ENCODE results near the gene PON1. TPM values are rescaled to one million over a fixed set of nuclear protein-coding genes. Genes with fewer than 3 reads are reported as not detected.

The PON1 gene
- total and polyA plus RNA-seq, 12 donors, result 0.54 to 103 (median 5.4) TPM; not detected in 2

DNA sequence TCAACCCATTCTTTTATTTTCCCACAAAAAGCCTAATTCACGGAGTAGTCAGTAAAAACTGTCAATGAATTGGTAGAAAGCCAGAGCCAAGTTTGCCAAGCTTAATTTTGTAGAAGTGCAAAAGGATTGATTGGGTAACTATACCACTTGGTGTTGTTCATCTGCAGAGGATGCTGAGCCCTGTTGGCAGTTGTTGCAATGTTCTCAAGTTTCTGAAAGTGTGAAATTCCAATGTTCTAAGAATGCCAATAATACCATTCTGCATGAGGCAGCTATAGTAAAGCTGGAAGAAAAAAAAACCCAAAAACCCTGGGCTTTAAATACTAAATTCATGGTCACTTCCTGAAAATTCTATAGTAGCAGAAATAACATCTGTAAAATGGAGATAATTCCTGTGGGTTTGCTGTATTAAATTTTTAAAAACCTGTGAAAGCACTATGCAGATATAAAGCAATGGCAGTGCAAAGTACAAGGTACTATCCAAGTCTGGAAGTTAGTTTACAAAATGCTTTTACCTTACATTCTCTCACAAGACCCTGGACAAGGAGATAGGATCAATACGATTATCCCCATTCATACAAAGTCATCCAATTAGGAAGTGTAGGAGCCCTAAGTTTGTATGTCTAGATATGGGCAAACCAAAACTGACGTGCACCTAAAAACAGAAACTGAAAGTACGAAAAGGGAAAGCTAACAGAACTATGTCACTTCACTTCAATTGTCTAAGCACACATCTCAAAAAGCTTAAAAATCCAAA is 6.0 kb upstream of the PON1 start:
- WGBS, 4 donors, result 17 to 22% (median 18%) methylated on average over 4 of the region's 4 CpGs
- Histone ChIP-seq H3K9me3 (replicated peaks in 1 of 3) (no peaks in the 10 kb centered on the region), H3K27ac (peak overlapping the region in 3 of 5 donors; percentile 19 to 67 (median 52)), H3K27me3 (no peaks in the 10 kb centered on the region), H3K4me3 (peak overlapping the region in 2 of 4 donors; percentile 24 to 54), H3K4me1 (replicated peaks in 1 of 2) (peaks cover 5 to 12% of the 10 kb centered on the region in 2 donors), H3K36me3 (replicated peaks in 1 of 2) (no peaks in the 10 kb centered on the region)
- intact Hi-C loops (cut with DNase I), result no loop called here
- TF ChIP-seq POLR2A (IDR thresholded peaks at IDR 0.05), result no peak
- no peak for DNase-seq

DNA sequence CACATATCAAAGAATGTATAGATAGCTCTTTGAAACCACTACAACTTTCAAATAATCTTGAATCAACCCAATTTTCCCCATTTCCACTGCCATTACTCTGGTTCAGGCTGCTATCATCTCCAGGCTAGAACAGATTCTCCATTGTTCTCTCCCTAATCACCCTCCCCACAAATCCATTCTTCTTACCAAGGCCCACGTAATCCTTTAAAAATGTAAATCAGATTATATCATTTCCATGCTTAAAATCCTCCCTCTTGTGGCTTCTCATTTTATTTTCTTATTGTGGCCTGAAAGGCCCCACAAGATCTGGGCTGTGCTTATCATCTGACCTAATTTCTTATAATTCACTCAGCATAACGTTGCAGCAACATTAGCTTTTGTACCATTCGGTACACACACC is 3.0 kb upstream of the PON1 start:
- no peaks in the 10 kb centered on the region for H3K36me3 ChIP-seq (replicated peaks in 1 of 2)
- no peak overlapping the region for H3K4me3 ChIP-seq
- WGBS, 4 donors, result 53 to 64% (median 57%) methylated on average over 3 of the region's 3 CpGs
- no peak for DNase-seq
- TF ChIP-seq POLR2A (IDR thresholded peaks at IDR 0.05) (no peak), CTCF (IDR thresholded peaks at IDR 0.05) (no peak)
- no peaks in the 10 kb centered on the region for H3K9me3 ChIP-seq (replicated peaks in 1 of 3)
- H3K27ac ChIP-seq, result no peak overlapping the region
- peaks cover 4 to 5% of the 10 kb centered on the region in 2 donors for H3K4me1 ChIP-seq (replicated peaks in 1 of 2)
- intact Hi-C loops (cut with DNase I), result no loop called here
- no peaks in the 10 kb centered on the region for H3K27me3 ChIP-seq

GRCh38 chr7:95323410-95324129 is 762 bp downstream of the PON1 start:
- 84 to 94% (median 88%) methylated on average over 6 to 9 of the region's 9 CpGs for WGBS, 4 donors
- Histone ChIP-seq H3K27ac (no peak overlapping the region), H3K9me3 (replicated peaks in 1 of 3) (no peaks in the 10 kb centered on the region), H3K36me3 (replicated peaks in 1 of 2) (no peaks in the 10 kb centered on the region), H3K4me3 (no peak overlapping the region), H3K4me1 (replicated peaks in 1 of 2) (no peaks in the 10 kb centered on the region), H3K27me3 (no peaks in the 10 kb centered on the region)
- DNase-seq, result no peak
- TF ChIP-seq CTCF (IDR thresholded peaks at IDR 0.05) (no peak), POLR2A (IDR thresholded peaks at IDR 0.05) (no peak)
- intact Hi-C loops (cut with DNase I), result no loop called here

- 70 to 84% (median 78%) methylated on average over 2 of the region's 2 CpGs for WGBS, 4 donors
- Histone ChIP-seq H3K36me3 (replicated peaks in 1 of 2) (no peaks in the 10 kb centered on the region), H3K4me1 (replicated peaks in 1 of 2) (no peaks in the 10 kb centered on the region), H3K27me3 (no peaks in the 10 kb centered on the region), H3K27ac (no peak overlapping the region), H3K9me3 (replicated peaks in 1 of 3) (no peaks in the 10 kb centered on the region), H3K4me3 (no peak overlapping the region)
- TF ChIP-seq CTCF (IDR thresholded peaks at IDR 0.05) (no peak), POLR2A (IDR thresholded peaks at IDR 0.05) (no peak)
- no peak for DNase-seq
- intact Hi-C loops (cut with DNase I), result no loop called here
Measured at GRCh38 chr7:95322854-95323253, 1.5 kb downstream of the PON1 start.

Measured in adrenal gland (tissue), 12 donors.